NCI-H2227 treated with DMSO at 0.1 percent for 48 hours (cell line): ENCODE data around the gene ZNF474.

Experiments used
- DNase-seq: peaks from one replicate; lab custom pipeline; 2025; lab: John Stamatoyannopoulos, UW

ZNF474 gene

GRCh38 chr5:122180863-122181548 is 51.7 kb downstream of the ZNF474 start:
- no peak for DNase-seq

GRCh38 chr5:122181863-122182262 is 52.5 kb downstream of the ZNF474 start:
- DNase-seq = no peak

- peak; percentile 54 for DNase-seq
Observed at GRCh38 chr5:122182491-122182921, 53.2 kb downstream of the ZNF474 start.

GRCh38 chr5:122183098-122183787 is 53.9 kb downstream of the ZNF474 start:
- no peak for DNase-seq

GRCh38 chr5:122183788-122184170 is 54.4 kb downstream of the ZNF474 start:
- DNase-seq = no peak

- no peak for DNase-seq
Observed at GRCh38 chr5:122184676-122185255, 55.4 kb downstream of the ZNF474 start.

GRCh38 chr5:122187426-122187825 is 58.1 kb downstream of the ZNF474 start:
- DNase-seq = no peak

- DNase-seq = no peak
Observed at GRCh38 chr5:122190156-122190555, 60.8 kb downstream of the ZNF474 start.

GRCh38 chr5:122192497-122193496 is 63.5 kb downstream of the ZNF474 start:
- DNase-seq = peak; percentile 68

GRCh38 chr5:122195802-122196394 is 66.6 kb downstream of the ZNF474 start:
- peak; percentile 41 for DNase-seq

- no peak for DNase-seq
Observed at GRCh38 chr5:122199146-122199545, 69.8 kb downstream of the ZNF474 start.

- DNase-seq = peak; percentile 10
Observed at GRCh38 chr5:122200450-122200849, 71.1 kb downstream of the ZNF474 start.

- no peak for DNase-seq
Observed at GRCh38 chr5:122200865-122201264, 71.5 kb downstream of the ZNF474 start.

- DNase-seq = no peak
Observed at GRCh38 chr5:122201365-122201764, 72.0 kb downstream of the ZNF474 start.

GRCh38 chr5:122202952-122203351 is 73.6 kb downstream of the ZNF474 start:
- DNase-seq = no peak
